Erythroblast (primary cell): Measurements from ENCODE around the gene PITPNC1.

Experiments used
- GATA1 ChIP-seq: IDR thresholded peaks from 2 replicates; pipeline ENCODE4 v1.6.1; 2011; ENCODE audit warnings: low read depth, mild to moderate bottlenecking, control low read depth, low read length, moderate library complexity
- POLR2A ChIP-seq: IDR thresholded peaks from 2 replicates; pipeline ENCODE4 v1.6.1; 2011; ENCODE audit warnings: mild to moderate bottlenecking, low read length

- TF ChIP-seq POLR2A (no peak), GATA1 (no peak)
Observed at GRCh38 chr17:67475161-67475937, 98.3 kb downstream of the PITPNC1 start.
